GM12878 (cell line): Measurements from ENCODE around the gene RENBP. TPM values are rescaled to one million over a fixed set of nuclear protein-coding genes. Genes with fewer than 3 reads are reported as not detected.

ENCODE experiments used
- CBX3 ChIP-seq: fragments of 200-600 bp; sonication (generic); IDR thresholded peaks from 2 replicates; pipeline ENCODE4 v1.6.1; 2016; ENCODE audit warnings: low read depth, borderline replicate concordance
- CHD1 ChIP-seq: IDR thresholded peaks from 2 replicates; pipeline ENCODE4 v1.6.1; 2012; ENCODE audit warnings: low read depth, low read length, improper control_type of control experiment
- CUX1 ChIP-seq: IDR thresholded peaks from 2 replicates; pipeline ENCODE4 v1.6.1; 2012; ENCODE audit warnings: improper control_type of control experiment, low read depth, low read length; ENCODE audit not compliant: insufficient replicate concordance
- EED ChIP-seq: sonication (generic); IDR thresholded peaks from 2 replicates; pipeline ENCODE4 v1.6.1; 2016; ENCODE audit warnings: antibody characterized with exemption, low read depth
- GABPA ChIP-seq: IDR thresholded peaks from 2 replicates; pipeline ENCODE4 v1.6.1; 2014; ENCODE audit warnings: antibody characterized with exemption, low read depth, mild to moderate bottlenecking, inconsistent platforms
- HCFC1 ChIP-seq: fragments of 150-350 bp; IDR thresholded peaks from 2 replicates; pipeline ENCODE4 v1.6.1; 2014; ENCODE audit warnings: low read length
- HDGF ChIP-seq: fragments of 450-650 bp; IDR thresholded peaks from 2 replicates; pipeline ENCODE4 v1.6.1; 2016; ENCODE audit warnings: antibody characterized with exemption
- IRF4 ChIP-seq: IDR thresholded peaks from 2 replicates; pipeline ENCODE4 v1.6.1; 2011; ENCODE audit warnings: low read depth, low read length
- JUND ChIP-seq: IDR thresholded peaks from 2 replicates; pipeline ENCODE4 v1.6.1; 2012; ENCODE audit warnings: low read depth, mild to moderate bottlenecking, low read length, improper control_type of control experiment, moderate library complexity
- PAX8 ChIP-seq: fragments of 450-650 bp; IDR thresholded peaks from 2 replicates; pipeline ENCODE4 v1.6.1; 2017; ENCODE audit warnings: mild to moderate bottlenecking, moderate library complexity
- PML ChIP-seq: IDR thresholded peaks from 2 replicates; pipeline ENCODE4 v1.6.1; 2012; ENCODE audit warnings: low read length, inconsistent platforms
- POLR2AphosphoS2 ChIP-seq: IDR thresholded peaks from 2 replicates; pipeline ENCODE4 v1.6.1; 2011; ENCODE audit warnings: low read depth, mild to moderate bottlenecking, low read length, improper control_type of control experiment, moderate library complexity
- ZNF217 ChIP-seq: fragments of 450-650 bp; IDR thresholded peaks from 2 replicates; pipeline ENCODE4 v1.6.1; 2017; ENCODE audit warnings: antibody characterized with exemption, mild to moderate bottlenecking
- polyA plus RNA-seq, 11 experiments: library from polyadenylated mRNA; depleted of rRNA in 4 of 11; unstranded in 6 of 11; stranded (reverse) in 5 of 11; fragments of >200 nt; fragmentation: Nextera tagmentation in 4 of 11; fragmentation: Illumina TruSeq in 1 of 11; extraction: Ambion mirVana in 4 of 11; extraction: Trizol in 1 of 11; gene quantifications; 1 replicate in 1 of 11; 2 replicates in 10 of 11; pipeline versions ENCODE4 v1.2.1 to v1.2.3, GENCODE V29; 2011 to 2016; ENCODE audit warnings: inconsistent platforms in 2 of 11, missing spikeins in 2 of 11, low read depth in 1 of 11
- total RNA-seq, 4 experiments: library from RNA; depleted of rRNA in 3 of 4; stranded (reverse); fragments of >200 nt in 3 of 4; fragmentation: Illumina TruSeq in 1 of 4; extraction: Trizol in 1 of 4; gene quantifications; 2 replicates each; pipeline versions ENCODE4 v1.2.1 to v1.2.3, GENCODE V29; 2013 to 2021
- TF ChIP-seq, protein P1 (sequence below): fragments of 150-350 bp; IDR thresholded peaks from 2 replicates; pipeline ENCODE4 v1.6.1; 2016; ENCODE audit warnings: low read depth, low read length

The RENBP gene
- total and polyA plus RNA-seq, 10 of the 15 experiments (the other 5 are each of a cell fraction or from before 2014, with no cell fraction given), result 0.36 to 4.9 (median 1.8) TPM; not detected in 3

DNA sequence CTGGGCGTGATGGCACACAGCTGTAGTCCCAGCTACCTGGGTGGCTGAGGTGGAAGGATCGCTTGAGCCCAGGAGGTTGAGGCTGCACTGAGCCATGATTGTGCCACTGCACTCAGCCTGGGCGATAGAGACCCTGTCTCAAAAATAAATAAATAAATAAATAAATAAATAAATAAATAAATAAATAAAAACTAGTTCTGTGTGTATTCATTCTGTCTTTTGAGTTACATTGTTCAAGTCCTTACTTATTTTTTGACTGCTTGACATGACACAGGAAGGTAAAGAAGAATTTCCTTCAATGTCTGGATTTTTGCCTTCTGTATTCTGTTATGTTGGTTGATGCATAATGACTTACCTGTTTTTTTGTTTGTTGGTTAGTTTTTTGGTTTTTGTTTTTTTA is 7.4 kb downstream of the RENBP start (continued):
- TF ChIP-seq IRF4 (no peak), POLR2AphosphoS2 (no peak), CHD1 (no peak), HCFC1 (no peak), PAX8 (no peak), EED (no peak), PML (no peak), CUX1 (no peak), JUND (no peak), CBX3 (no peak), HDGF (no peak), GABPA (no peak), ZNF217 (no peak)
- TF ChIP-seq, protein P1, sequence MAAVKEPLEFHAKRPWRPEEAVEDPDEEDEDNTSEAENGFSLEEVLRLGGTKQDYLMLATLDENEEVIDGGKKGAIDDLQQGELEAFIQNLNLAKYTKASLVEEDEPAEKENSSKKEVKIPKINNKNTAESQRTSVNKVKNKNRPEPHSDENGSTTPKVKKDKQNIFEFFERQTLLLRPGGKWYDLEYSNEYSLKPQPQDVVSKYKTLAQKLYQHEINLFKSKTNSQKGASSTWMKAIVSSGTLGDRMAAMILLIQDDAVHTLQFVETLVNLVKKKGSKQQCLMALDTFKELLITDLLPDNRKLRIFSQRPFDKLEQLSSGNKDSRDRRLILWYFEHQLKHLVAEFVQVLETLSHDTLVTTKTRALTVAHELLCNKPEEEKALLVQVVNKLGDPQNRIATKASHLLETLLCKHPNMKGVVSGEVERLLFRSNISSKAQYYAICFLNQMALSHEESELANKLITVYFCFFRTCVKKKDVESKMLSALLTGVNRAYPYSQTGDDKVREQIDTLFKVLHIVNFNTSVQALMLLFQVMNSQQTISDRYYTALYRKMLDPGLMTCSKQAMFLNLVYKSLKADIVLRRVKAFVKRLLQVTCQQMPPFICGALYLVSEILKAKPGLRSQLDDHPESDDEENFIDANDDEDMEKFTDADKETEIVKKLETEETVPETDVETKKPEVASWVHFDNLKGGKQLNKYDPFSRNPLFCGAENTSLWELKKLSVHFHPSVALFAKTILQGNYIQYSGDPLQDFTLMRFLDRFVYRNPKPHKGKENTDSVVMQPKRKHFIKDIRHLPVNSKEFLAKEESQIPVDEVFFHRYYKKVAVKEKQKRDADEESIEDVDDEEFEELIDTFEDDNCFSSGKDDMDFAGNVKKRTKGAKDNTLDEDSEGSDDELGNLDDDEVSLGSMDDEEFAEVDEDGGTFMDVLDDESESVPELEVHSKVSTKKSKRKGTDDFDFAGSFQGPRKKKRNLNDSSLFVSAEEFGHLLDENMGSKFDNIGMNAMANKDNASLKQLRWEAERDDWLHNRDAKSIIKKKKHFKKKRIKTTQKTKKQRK, result no peak
